HL-60 (cell line): ENCODE data around the gene GRIN2C.

ENCODE experiments used
- GABPA ChIP-seq: IDR thresholded peaks from 2 replicates; pipeline ENCODE4 v1.6.1; 2012; ENCODE audit warnings: low read depth
- TF ChIP-seq, protein P1 (sequence below): IDR thresholded peaks from 2 replicates; pipeline ENCODE4 v1.6.1; 2012; ENCODE audit warnings: low read depth; ENCODE audit not compliant: insufficient replicate concordance

DNA sequence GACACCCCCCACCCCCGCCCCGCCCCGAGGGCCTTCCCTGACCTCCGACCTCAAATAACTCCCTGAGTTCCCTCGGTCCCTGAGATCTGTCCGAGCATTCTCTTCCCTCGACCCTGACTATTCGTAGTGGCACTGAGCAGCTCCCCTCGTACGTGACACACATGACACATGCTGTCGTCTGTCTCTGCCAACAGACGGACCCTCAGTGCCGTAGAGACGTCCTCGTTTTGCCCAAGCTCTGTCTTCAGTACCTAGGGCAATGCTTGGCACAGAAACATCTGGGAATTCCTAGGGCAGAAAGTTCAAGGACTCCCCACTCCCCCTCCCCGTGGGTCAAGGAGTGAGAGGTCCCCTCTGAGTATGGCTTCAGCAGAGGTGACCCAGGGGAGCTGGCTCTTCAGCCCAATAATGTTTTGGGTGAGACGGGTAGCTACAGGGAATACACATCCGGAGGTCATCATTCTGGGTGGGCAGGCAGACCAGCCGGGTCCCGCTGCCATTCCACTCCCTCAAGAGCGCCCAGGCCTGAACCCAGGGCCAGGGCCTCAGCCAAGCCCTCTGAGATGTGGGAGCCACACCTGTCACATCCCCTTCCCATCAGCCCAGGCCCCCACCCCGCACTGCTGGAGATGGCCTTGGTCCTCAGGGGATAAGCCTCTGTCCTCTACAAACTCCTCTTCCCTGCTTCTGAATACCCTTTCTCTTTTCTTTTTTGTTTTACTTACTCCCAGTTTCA is 34.4 kb upstream of the GRIN2C start:
- no peak for TF ChIP-seq GABPA
- TF ChIP-seq, protein P1, sequence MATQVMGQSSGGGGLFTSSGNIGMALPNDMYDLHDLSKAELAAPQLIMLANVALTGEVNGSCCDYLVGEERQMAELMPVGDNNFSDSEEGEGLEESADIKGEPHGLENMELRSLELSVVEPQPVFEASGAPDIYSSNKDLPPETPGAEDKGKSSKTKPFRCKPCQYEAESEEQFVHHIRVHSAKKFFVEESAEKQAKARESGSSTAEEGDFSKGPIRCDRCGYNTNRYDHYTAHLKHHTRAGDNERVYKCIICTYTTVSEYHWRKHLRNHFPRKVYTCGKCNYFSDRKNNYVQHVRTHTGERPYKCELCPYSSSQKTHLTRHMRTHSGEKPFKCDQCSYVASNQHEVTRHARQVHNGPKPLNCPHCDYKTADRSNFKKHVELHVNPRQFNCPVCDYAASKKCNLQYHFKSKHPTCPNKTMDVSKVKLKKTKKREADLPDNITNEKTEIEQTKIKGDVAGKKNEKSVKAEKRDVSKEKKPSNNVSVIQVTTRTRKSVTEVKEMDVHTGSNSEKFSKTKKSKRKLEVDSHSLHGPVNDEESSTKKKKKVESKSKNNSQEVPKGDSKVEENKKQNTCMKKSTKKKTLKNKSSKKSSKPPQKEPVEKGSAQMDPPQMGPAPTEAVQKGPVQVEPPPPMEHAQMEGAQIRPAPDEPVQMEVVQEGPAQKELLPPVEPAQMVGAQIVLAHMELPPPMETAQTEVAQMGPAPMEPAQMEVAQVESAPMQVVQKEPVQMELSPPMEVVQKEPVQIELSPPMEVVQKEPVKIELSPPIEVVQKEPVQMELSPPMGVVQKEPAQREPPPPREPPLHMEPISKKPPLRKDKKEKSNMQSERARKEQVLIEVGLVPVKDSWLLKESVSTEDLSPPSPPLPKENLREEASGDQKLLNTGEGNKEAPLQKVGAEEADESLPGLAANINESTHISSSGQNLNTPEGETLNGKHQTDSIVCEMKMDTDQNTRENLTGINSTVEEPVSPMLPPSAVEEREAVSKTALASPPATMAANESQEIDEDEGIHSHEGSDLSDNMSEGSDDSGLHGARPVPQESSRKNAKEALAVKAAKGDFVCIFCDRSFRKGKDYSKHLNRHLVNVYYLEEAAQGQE = no peak
